Ecto neural progenitor cell (in vitro differentiated cells): ENCODE data around the gene ADCK2.
"Not testable (repeated sequence)": the region's sequence is repeated elsewhere in the genome, so short reads cannot be mapped to it uniquely, and the experiment has no call there.

ENCODE experiments used
- DNase-seq: peaks from one replicate; pipeline ENCODE4 v3.0.0-alpha.2; 2018; ENCODE audit warnings: low spot score

The ADCK2 gene

GRCh38 chr7:140693849-140694248 lies 21.1 kb downstream of the ADCK2 start:
- DNase-seq = not testable (repeated sequence)

GRCh38 chr7:140694592-140694991 lies 21.8 kb downstream of the ADCK2 start:
- DNase-seq = no peak

GRCh38 chr7:140695381-140695780 lies 22.6 kb downstream of the ADCK2 start:
- no peak for DNase-seq

GRCh38 chr7:140696024-140696679 lies 23.4 kb downstream of the ADCK2 start:
- DNase-seq = peak; percentile 97

GRCh38 chr7:140696680-140697446 lies 24.1 kb downstream of the ADCK2 start, which contains the start of gene NDUFB2:
NDUFB2 (plus strand) TSS chr7:140696708; CDS start chr7:140696745, 37 bp downstream.
- DNase-seq = peak; percentile 90

- no peak for DNase-seq
Observed at GRCh38 chr7:140697447-140698143, 24.9 kb downstream of the ADCK2 start.

GRCh38 chr7:140698477-140698876 lies 25.7 kb downstream of the ADCK2 start:
- DNase-seq = no peak

- peak; percentile 29 for DNase-seq
Observed at GRCh38 chr7:140702774-140703173, 30.0 kb downstream of the ADCK2 start.

GRCh38 chr7:140704205-140704604 lies 31.5 kb downstream of the ADCK2 start:
- peak; percentile 3 for DNase-seq

- DNase-seq = peak; percentile 26
Observed at GRCh38 chr7:140707132-140707531, 34.4 kb downstream of the ADCK2 start.

GRCh38 chr7:140708764-140709163 lies 36.0 kb downstream of the ADCK2 start:
- DNase-seq = not testable (repeated sequence)

- DNase-seq = not testable (repeated sequence)
Observed at GRCh38 chr7:140712392-140712791, 39.6 kb downstream of the ADCK2 start.

GRCh38 chr7:140714331-140715040 lies 41.7 kb downstream of the ADCK2 start:
- DNase-seq = no peak

GRCh38 chr7:140719721-140720120 lies 47.0 kb downstream of the ADCK2 start:
- no peak for DNase-seq

- no peak for DNase-seq
Observed at GRCh38 chr7:140722254-140722653, 49.5 kb downstream of the ADCK2 start.

- no peak for DNase-seq
Observed at GRCh38 chr7:140723006-140723405, 50.3 kb downstream of the ADCK2 start.

- DNase-seq = no peak
Observed at GRCh38 chr7:140723574-140723973, 50.8 kb downstream of the ADCK2 start.

GRCh38 chr7:140724706-140725105 lies 52.0 kb downstream of the ADCK2 start:
- no peak for DNase-seq

- no peak for DNase-seq
Observed at GRCh38 chr7:140726281-140726680, 53.5 kb downstream of the ADCK2 start.

- DNase-seq = no peak
Observed at GRCh38 chr7:140732416-140732815, 59.7 kb downstream of the ADCK2 start.

GRCh38 chr7:140734096-140734495 lies 61.4 kb downstream of the ADCK2 start:
- DNase-seq = no peak

- no peak for DNase-seq
Observed at GRCh38 chr7:140734729-140735128, 62.0 kb downstream of the ADCK2 start.
